HCEC 1CT (cell line): Measurements from ENCODE around the gene NALF2.

Source experiments
- DNase-seq: peaks from one replicate; pipeline ENCODE4 v3.0.0-alpha.2; 2017

NALF2 gene

DNA sequence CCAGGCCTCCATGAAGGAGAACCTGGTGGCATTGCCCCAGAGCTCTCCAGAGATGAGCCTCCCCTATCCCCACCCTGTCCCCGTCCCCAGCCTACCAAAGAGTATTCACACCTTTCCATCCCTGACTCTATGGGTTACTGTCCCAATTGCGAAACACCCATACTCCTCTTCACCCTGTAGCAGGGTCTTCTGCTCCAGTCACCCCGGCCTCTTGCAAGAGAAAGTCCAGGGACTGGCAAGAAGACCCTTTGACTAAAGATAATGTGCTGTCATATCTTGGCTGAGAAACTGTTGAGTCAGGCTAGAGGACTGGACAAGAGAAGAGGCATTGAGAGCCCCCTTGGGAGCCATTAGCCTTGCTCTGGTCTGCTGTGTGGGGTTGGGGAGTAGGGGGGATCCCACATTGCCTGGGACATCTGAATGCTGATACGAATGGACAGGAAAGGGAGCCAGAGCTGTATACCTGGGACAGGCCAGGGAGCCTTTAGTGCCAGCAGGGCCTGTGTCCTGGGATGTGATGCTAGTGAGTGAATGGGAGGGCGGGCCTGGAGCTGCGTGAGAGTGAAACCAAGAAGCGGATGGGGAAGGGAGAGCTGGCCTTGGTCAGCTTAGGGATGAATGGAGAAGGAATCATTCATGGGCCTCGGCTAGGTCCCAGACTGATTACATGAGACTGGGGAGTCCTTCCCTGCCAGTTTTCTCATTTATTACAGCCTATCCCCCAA is 27.1 kb downstream of the NALF2 start:
- no peak for DNase-seq

DNA sequence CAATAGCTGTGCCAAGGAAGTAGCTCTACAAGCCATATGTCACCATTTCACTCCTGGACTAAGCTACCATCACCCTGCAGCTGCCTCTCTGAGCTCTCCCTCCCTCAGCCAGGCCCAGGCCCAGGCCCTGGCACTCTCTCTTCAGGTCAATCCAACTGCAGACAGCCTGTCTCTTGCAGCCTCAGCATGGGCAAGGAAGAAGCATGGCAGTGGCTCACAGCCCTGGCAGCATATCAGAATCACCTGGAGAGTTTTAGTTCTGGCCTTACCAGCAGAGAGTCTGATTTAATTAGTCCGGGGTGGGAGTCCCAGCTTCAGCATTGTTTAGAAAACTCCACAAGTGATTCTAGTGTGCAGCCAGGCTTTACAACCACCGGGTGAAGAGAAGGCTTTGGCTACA is 31.5 kb downstream of the NALF2 start:
- no peak for DNase-seq

DNA sequence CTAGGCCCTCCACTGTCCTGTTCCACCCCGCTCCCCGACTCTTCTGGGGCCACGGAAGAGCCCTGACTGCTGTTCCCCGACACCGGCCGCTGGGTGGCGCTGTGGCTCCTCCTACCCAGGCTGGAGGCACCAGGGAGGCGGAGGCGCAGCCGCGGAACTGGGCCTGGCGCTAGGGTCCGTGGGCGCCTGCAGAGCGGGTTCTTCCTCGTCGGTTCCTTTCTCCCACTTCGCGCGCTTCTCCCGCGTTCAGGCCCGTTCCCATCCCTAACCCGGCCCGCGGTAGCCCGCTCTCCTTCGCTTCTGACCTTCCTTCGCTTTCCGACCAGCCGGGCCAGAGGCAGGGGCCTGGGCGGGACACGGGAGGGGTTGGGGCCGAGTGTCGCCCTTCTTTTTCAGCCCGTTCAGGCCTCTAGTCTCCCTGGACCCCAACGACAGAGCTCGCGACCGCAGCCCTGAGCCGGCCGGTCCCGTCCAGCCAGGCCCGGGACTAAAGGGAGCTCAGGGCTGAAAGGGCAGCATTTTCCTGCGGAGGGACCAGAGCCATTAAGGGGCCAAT is 34.3 kb downstream of the NALF2 start:
- no peak for DNase-seq

DNA sequence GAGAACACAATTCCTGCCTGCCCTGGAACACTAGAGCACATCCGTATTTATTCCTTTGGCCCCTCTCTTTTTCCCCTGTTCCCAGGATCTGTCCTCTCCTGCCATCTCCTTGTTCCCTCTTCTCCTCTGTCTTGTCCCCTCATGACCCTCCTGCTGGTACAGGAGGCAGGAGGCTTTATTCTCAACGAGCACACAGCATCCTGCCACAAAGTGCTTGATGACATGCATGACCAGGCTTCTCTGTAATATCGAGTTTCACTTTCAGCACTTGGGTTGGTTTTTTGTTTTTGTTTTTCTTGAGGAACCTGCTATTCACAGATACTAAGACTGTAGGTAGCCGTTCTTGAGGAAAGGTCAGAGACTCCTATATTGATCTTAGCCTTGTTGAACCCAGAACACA is 35.3 kb downstream of the NALF2 start:
- DNase-seq, result no peak

DNA sequence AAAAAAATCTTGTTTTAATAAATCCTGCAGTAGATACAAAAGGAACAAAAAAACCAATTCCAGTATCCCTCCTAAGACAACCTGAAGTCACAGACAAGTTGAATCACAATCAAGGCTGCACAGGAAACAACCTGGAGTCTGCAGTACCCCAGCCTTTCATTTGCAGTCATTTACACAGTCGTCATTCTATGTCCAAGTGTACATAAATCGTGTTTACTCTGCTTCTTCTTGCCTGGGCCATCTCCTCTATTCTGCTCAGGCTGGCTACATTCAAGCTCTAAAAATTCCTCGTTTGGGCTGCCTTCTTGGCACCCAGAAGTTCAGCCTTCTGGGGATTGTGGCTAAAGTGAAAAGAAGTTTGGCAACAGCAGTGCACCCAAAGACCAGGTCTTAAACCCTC is 37.8 kb downstream of the NALF2 start:
- no peak for DNase-seq

DNA sequence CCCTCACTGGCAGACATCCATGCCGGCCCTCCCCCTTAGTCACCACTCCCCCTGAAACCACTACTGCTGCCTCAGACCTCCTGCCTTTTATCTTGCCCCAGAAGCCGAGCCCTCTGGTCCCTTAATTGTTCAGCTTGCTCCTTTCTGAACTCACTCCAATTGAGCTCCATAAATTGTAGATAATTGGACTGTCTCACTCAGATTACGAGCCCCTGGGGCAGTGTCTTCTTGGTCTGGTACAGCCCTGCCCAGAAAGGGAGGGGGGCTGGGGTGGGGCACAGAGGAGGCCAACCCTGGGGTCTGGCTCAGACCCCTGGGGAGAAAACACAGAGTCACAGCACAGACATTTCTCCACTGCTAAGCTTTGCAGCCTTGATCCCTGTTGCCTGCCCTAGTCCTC is 39.4 kb downstream of the NALF2 start:
- DNase-seq, result no peak

DNA sequence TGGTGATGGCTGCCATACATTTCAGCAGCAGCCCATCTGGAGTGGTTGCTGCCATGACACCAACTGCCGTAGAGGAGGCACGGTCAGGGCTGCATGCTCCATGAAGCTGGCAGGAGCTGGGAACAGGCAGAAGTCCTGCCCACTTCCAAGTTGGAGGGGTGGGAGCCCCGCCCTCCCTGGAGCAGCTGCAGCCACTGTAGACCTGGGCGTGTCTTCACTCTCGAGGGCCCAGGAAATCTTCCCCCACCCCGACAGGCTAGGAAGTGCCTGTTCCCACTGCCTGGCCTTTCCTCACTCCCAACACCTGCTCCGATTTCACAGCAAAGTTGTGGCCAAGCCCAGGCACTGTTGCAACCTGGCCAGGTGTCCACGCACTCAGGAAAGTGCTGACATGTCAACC is 42.3 kb downstream of the NALF2 start:
- no peak for DNase-seq

DNA sequence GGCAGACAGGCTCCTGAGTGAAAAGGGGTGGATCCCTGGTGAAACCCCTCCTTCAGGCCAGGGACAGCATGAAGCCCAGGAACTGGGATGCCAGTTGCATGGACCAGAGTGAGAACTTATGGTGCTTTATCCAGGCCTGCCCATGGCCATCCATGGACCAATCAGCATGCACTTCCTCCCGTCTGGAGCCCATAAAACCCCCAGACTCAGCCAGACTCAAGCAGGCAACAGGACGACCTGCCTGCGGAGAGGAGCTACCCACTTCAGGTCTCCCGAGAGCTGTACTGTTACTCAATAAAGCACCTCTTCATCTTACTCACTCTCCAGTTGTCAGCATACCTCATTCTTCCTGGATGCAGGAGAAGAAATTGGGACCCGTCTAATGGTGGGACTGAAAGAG is 42.9 kb downstream of the NALF2 start:
- no peak for DNase-seq

DNA sequence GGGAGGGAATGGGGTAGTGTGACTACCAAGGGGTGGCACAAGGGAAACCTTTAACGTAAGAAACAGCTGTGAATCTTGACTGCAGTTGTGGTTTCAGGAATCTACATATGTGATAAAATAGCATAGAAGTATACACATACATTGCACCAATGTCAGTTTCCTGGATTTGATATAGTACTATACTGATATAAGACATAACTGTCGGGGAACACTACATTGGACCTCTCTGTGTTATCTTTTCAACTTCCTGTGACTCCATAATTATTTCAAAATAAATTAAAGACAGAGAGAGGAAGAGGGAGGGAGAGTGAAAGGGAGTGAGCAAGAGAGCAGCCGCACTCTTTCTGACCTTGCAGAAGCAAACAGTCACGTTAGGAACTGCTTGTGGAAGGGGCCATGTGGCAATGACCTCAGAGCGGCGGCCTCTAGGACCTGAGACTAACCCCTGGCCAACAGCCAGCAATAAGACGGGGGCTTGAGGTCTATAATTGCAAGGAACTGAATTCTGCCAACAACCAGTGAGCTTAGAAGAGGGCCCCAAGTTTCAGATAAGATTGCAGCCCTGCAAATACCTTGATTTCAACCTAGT is 47.4 kb downstream of the NALF2 start:
- DNase-seq, result no peak

DNA sequence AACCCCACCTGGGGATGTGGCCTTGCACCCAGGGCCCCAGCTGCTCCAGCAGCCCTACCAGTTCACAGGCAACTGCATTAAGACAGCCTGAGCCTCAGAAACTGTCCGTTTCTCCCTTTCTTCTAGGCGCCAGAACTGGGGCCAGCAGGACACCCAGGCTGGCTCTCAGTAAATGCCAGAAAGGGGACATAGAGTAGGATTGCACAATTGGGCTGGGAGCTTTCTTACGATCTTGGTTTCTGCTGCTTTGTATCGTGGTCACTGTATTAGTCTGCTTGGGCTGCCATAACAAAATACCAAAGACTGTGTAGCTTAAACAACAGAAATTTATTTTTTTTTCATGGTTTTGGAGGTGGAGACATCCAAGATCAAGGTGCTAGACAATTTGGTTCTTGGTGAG is 48.4 kb downstream of the NALF2 start:
- no peak for DNase-seq
